A549 (cell line): ENCODE data around the gene CHST11.

Source experiments
- BCL3 ChIP-seq: fragments of >200 bp; sonication (Bioruptor Twin); formaldehyde crosslinking; IDR thresholded peaks from 3 replicates; pipeline ENCODE4 v1.6.1; 2016
- CHD2 ChIP-seq: fragments of 150-350 bp; IDR thresholded peaks from 2 replicates; pipeline ENCODE4 v1.6.1; 2014; ENCODE audit warnings: low read length; ENCODE audit not compliant: partially characterized antibody
- CTCF ChIP-seq: fragments of >200 bp; sonication (Bioruptor Twin); formaldehyde crosslinking; IDR thresholded peaks from 3 replicates; pipeline ENCODE4 v1.5.1; 2016
- EHMT2 ChIP-seq: fragments of 200-600 bp; sonication (generic); IDR thresholded peaks from 2 replicates; pipeline ENCODE4 v1.6.1; 2016; ENCODE audit warnings: antibody characterized with exemption, low read depth, mild to moderate bottlenecking, moderate library complexity
- MAFK ChIP-seq: fragments of 450-650 bp; IDR thresholded peaks from 2 replicates; pipeline ENCODE4 v1.6.1; 2014; ENCODE audit not compliant: partially characterized antibody
- PHF8 ChIP-seq: fragments of 200-600 bp; sonication (generic); IDR thresholded peaks from 2 replicates; pipeline ENCODE4 v1.6.1; 2016; ENCODE audit warnings: low read depth, mild to moderate bottlenecking, antibody characterized with exemption, moderate library complexity, borderline replicate concordance
- POLR2A ChIP-seq: IDR thresholded peaks from 2 replicates; pipeline ENCODE4 v1.6.1; 2012; ENCODE audit warnings: mild to moderate bottlenecking, low read length
- POLR2AphosphoS2 ChIP-seq: conservative IDR thresholded peaks from 2 replicates; pipeline ENCODE4 v1.6.1; 2012; ENCODE audit warnings: low read length, improper control_type of control experiment, inconsistent platforms
- RAD21 ChIP-seq, 2 experiments: fragments of >200 bp in 1 of 2; sonication (Bioruptor Twin) in 1 of 2; formaldehyde crosslinking in 1 of 2; IDR thresholded peaks in 1 of 2; conservative IDR thresholded peaks in 1 of 2; 2 replicates in 1 of 2; 3 replicates in 1 of 2; pipeline ENCODE4 v1.6.1; 2012 to 2018; ENCODE audit warnings: inconsistent platforms in 1 of 2

- TF ChIP-seq RAD21 (conservative IDR thresholded peaks at IDR 0.05 in 1 of 2, IDR thresholded peaks at IDR 0.05 in 1 of 2) (no peak), PHF8 (no peak), CTCF (no peak), CHD2 (no peak), POLR2A (no peak), POLR2AphosphoS2 (no peak), EHMT2 (no peak), BCL3 (no peak), MAFK (no peak)
Measured at GRCh38 chr12:104750061-104750460, 293.3 kb downstream of the CHST11 start.
